ENCODE results near the gene TAOK3.
"Not testable (repeated sequence)": the region's sequence is repeated elsewhere in the genome, so short reads cannot be mapped to it uniquely, and the experiment has no call there.

The TAOK3 gene

DNA sequence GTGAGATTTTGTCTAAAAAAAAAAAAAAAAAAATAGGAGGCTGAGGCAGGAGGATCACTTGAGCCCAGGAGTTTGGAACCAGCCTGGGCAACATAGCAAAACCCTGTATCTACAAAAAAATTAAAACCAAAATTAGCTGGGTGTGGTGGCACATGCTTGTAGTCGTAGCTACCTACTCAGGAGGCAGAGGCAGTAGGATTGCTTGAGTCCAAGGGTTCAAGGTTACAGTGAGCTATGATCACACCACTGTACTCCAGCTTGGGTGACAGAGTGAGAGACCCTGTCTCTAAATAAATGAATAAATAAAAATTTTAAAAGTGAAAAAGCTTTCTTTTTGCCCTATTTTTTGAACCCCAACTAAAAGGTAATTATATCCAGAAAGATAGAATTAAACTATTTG is 123.2 kb downstream of the TAOK3 start:
- H3K36me3 ChIP-seq (ENCODE audit: control insufficient read depth, insufficient read depth, low read length): no peaks in the 10 kb centered on the region

DNA sequence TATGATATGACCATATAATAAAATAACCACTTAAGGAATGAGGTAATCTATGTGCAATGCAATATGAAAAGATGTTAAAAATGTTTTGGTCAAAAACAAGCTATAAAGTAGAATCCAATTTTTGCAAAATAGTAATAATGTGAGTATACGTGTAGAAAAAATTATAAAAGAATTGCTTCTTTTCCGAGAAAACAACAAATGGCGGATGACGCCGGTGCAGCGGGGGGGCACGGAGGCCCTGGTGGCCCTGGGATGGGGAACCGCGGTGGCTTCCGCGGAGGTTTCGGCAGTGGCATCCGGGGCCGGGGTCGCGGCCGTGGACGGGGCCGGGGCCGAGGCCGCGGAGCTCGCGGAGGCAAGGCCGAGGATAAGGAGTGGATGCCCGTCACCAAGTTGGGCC is 126.8 kb downstream of the TAOK3 start:
- H3K27ac ChIP-seq (ENCODE audit: low read depth, low read length); H3K9ac ChIP-seq (ENCODE audit: low read length): not testable (repeated sequence)

More for the DNA sequence above, 123.2 kb downstream of the TAOK3 start:
- no peaks in the 10 kb centered on the region for H3K4me1 ChIP-seq (ENCODE audit: control insufficient read depth, insufficient read depth, low read length)
- no peaks in the 10 kb centered on the region for H3K27me3 ChIP-seq (ENCODE audit: control insufficient read depth, insufficient read depth, low read length)
- H3K9ac ChIP-seq (ENCODE audit: low read length): no peak overlapping the region
- H3K9me3 ChIP-seq (ENCODE audit: control insufficient read depth, insufficient read depth, low read depth, low read length): no peaks in the 10 kb centered on the region
- no peak overlapping the region for H3K4me3 ChIP-seq (ENCODE audit: low read depth, low read length)
- H3K27ac ChIP-seq (ENCODE audit: low read depth, low read length): no peak overlapping the region

DNA sequence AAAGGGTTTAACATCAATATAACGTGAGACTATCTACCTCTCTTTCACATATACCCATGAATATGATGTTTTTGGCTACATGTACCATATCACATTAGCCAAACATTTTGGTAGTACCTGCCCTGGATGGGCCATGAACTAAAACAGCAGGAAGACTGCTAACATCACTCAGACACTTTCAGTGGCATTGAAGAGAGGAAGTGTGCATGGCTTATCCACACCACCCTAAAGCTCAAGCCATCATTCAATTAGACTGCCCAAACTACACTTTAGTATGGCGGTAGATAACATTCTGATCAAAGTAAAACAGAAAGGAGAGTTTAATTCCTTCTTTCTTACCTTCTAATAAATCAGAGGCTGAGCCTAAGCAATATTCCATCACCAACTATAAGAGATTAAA is 133.8 kb downstream of the TAOK3 start:
- no peaks in the 10 kb centered on the region for H3K4me1 ChIP-seq (ENCODE audit: control insufficient read depth, insufficient read depth, low read length)
- no peaks in the 10 kb centered on the region for H3K36me3 ChIP-seq (ENCODE audit: control insufficient read depth, insufficient read depth, low read length)
- H3K9me3 ChIP-seq (ENCODE audit: control insufficient read depth, insufficient read depth, low read depth, low read length): no peaks in the 10 kb centered on the region
- no peak overlapping the region for H3K9ac ChIP-seq (ENCODE audit: low read length)
- no peak overlapping the region for H3K4me3 ChIP-seq (ENCODE audit: low read depth, low read length)
- no peak overlapping the region for H3K27ac ChIP-seq (ENCODE audit: low read depth, low read length)
- H3K27me3 ChIP-seq (ENCODE audit: control insufficient read depth, insufficient read depth, low read length): no peaks in the 10 kb centered on the region

More for the DNA sequence above, 126.8 kb downstream of the TAOK3 start:
- H3K36me3 ChIP-seq (ENCODE audit: control insufficient read depth, insufficient read depth, low read length); H3K27me3 ChIP-seq (ENCODE audit: control insufficient read depth, insufficient read depth, low read length); H3K9me3 ChIP-seq (ENCODE audit: control insufficient read depth, insufficient read depth, low read depth, low read length); H3K4me1 ChIP-seq (ENCODE audit: control insufficient read depth, insufficient read depth, low read length); H3K4me3 ChIP-seq (ENCODE audit: low read depth, low read length): not testable (repeated sequence)

DNA sequence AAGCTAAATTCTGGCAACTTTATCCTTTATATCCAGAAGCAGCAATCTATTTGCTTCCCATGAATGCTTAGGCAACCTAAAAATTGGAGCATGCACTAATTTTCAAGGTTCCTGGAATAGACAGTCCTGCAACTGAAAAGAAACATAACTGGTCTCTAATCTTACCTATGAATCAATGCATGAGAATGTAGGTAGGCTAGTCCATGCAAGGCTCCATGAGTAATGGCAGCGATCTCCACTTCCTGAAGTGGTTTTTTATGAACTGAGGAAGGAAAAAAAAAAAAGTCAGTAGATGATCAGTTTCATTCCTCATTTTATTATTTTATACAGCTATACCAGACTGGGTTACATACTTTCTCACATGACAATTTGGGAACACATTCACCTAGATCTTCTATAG is 134.8 kb downstream of the TAOK3 start:
- Histone ChIP-seq H3K9ac (ENCODE audit: low read length) (no peak overlapping the region), H3K36me3 (ENCODE audit: control insufficient read depth, insufficient read depth, low read length) (no peaks in the 10 kb centered on the region), H3K4me3 (ENCODE audit: low read depth, low read length) (no peak overlapping the region), H3K4me1 (ENCODE audit: control insufficient read depth, insufficient read depth, low read length) (no peaks in the 10 kb centered on the region), H3K27ac (ENCODE audit: low read depth, low read length) (no peak overlapping the region), H3K27me3 (ENCODE audit: control insufficient read depth, insufficient read depth, low read length) (no peaks in the 10 kb centered on the region), H3K9me3 (ENCODE audit: control insufficient read depth, insufficient read depth, low read depth, low read length) (no peaks in the 10 kb centered on the region)

DNA sequence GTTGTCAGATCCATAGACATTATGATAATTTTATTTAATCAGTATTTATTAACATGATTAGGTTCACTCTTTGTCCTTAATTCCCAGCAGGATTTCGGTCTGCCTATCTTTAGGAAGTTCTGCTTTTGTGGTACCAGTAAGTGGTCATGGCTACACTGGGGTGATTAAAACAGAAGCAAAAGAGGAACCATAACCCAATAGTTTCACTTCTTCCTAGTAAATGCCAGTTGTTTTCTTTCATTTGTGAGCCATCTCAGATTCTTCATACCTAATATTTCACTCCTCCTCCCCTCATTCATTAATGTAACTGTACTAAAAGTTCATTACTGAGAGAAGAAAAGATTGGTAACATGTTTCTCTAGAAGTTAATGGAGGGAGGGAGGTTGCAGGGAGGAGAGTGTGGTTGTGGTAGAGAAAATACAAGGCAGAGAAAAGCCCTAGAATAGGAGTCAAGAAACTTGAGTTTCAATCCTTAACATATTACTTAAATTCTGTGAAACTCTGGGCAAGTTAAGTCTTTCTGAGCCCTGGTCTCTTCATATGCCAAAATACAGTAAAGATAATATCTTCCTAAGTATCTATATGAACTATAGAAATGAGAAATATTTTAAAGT is 135.5 kb downstream of the TAOK3 start:
- Histone ChIP-seq H3K36me3 (ENCODE audit: control insufficient read depth, insufficient read depth, low read length) (no peaks in the 10 kb centered on the region), H3K27ac (ENCODE audit: low read depth, low read length) (no peak overlapping the region), H3K4me3 (ENCODE audit: low read depth, low read length) (no peak overlapping the region), H3K27me3 (ENCODE audit: control insufficient read depth, insufficient read depth, low read length) (no peaks in the 10 kb centered on the region), H3K9me3 (ENCODE audit: control insufficient read depth, insufficient read depth, low read depth, low read length) (no peaks in the 10 kb centered on the region), H3K4me1 (ENCODE audit: control insufficient read depth, insufficient read depth, low read length) (no peaks in the 10 kb centered on the region), H3K9ac (ENCODE audit: low read length) (no peak overlapping the region)

DNA sequence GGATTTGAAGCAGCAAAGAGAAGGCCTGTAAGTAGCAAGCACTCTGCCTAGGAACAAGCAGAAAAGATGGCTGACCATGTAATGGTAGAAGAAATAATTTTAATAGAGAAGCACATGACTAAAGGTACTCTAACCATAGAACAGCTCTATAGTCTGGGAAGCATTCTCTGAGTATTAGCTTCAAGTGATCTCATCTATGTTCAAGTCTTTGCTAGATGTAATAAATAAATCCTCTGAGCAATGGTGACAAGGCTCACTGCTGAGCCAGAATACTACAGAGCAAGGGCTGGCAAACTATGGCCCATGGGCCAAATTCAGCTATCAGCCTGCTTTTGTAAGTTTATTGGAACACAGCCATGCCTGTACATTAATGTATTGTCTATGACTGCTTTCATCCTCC is 152.0 kb downstream of the TAOK3 start:
- Histone ChIP-seq H3K36me3 (ENCODE audit: control insufficient read depth, insufficient read depth, low read length) (no peaks in the 10 kb centered on the region), H3K27ac (ENCODE audit: low read depth, low read length) (no peak overlapping the region), H3K9me3 (ENCODE audit: control insufficient read depth, insufficient read depth, low read depth, low read length) (no peaks in the 10 kb centered on the region), H3K4me3 (ENCODE audit: low read depth, low read length) (no peak overlapping the region), H3K4me1 (ENCODE audit: control insufficient read depth, insufficient read depth, low read length) (0 out of 2 replicates have a peak, but pooled peaks cover 3% of the 10 kb centered on the region), H3K27me3 (ENCODE audit: control insufficient read depth, insufficient read depth, low read length) (no peaks in the 10 kb centered on the region), H3K9ac (ENCODE audit: low read length) (no peak overlapping the region)

DNA sequence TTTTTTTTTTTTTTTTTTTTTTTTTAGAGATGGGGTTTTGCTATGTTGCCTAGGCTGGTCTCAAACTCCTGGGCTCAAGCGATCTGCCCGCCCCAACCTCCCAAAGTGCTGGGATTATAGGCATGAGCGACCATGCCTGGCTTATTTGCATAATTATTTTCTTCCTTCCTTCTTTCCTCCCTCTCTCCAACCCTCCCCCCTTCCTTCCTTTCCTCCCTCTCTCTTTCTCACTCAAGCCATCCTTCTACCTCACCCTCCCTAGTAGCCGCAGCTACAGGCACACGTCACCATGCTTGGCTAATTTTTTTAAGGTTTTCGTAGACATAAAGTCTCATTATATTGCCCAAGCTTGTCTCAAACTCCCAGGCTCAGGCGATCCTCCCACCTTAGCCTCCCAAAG is 152.9 kb downstream of the TAOK3 start:
- Histone ChIP-seq H3K4me1 (ENCODE audit: control insufficient read depth, insufficient read depth, low read length) (0 out of 2 replicates have a peak, but pooled peaks cover 3% of the 10 kb centered on the region), H3K4me3 (ENCODE audit: low read depth, low read length) (no peak overlapping the region), H3K27ac (ENCODE audit: low read depth, low read length) (no peak overlapping the region), H3K36me3 (ENCODE audit: control insufficient read depth, insufficient read depth, low read length) (no peaks in the 10 kb centered on the region), H3K27me3 (ENCODE audit: control insufficient read depth, insufficient read depth, low read length) (no peaks in the 10 kb centered on the region), H3K9me3 (ENCODE audit: control insufficient read depth, insufficient read depth, low read depth, low read length) (no peaks in the 10 kb centered on the region), H3K9ac (ENCODE audit: low read length) (no peak overlapping the region)

DNA sequence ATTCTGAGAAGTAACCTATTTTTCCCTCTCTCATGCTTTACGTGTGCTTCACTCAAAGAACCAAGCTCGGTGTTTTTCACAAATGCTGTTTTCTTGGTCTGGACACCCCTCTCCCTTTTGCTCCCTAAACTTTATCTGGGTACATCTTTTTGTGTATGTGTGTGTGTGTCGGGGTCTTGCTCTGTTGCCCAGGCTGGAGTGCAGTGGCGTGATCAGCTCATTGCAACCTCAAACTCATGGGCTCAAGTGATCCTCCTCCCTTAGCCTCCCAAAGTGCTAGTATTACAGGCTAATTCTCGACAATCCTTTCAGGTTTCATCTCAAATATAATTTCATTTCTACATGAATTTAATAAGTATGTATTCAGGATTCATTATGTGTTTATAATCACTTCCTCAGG is 153.6 kb downstream of the TAOK3 start:
- H3K36me3 ChIP-seq (ENCODE audit: control insufficient read depth, insufficient read depth, low read length): no peaks in the 10 kb centered on the region
- no peak overlapping the region for H3K9ac ChIP-seq (ENCODE audit: low read length)
- no peaks in the 10 kb centered on the region for H3K9me3 ChIP-seq (ENCODE audit: control insufficient read depth, insufficient read depth, low read depth, low read length)
- H3K27ac ChIP-seq (ENCODE audit: low read depth, low read length): no peak overlapping the region
- no peak overlapping the region for H3K4me3 ChIP-seq (ENCODE audit: low read depth, low read length)
- no peaks in the 10 kb centered on the region for H3K27me3 ChIP-seq (ENCODE audit: control insufficient read depth, insufficient read depth, low read length)
- 0 out of 2 replicates have a peak, but pooled peaks cover 3% of the 10 kb centered on the region for H3K4me1 ChIP-seq (ENCODE audit: control insufficient read depth, insufficient read depth, low read length)

DNA sequence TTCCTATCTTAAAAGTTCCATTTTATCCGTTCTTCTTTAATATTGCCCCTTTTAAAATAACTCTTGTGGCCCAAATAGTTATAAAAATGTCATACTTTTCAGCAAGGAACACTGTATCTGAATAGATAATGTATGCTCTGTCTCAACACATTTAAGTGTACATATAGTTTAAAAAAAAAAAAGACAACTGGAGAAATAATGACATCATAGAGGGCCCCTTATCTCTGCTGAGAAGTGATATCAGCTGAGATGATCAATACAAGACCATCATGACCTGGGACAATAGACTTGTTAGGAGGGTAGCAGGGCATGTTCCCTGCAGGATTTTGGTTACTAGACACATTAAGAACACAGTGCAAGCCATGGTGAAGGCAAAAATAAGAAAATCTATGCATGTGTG is 159.3 kb downstream of the TAOK3 start:
- Histone ChIP-seq H3K9ac (ENCODE audit: low read length) (no peak overlapping the region), H3K27me3 (ENCODE audit: control insufficient read depth, insufficient read depth, low read length) (no peaks in the 10 kb centered on the region), H3K36me3 (ENCODE audit: control insufficient read depth, insufficient read depth, low read length) (no peaks in the 10 kb centered on the region), H3K27ac (ENCODE audit: low read depth, low read length) (no peak overlapping the region), H3K9me3 (ENCODE audit: control insufficient read depth, insufficient read depth, low read depth, low read length) (no peaks in the 10 kb centered on the region), H3K4me1 (ENCODE audit: control insufficient read depth, insufficient read depth, low read length) (no peaks in the 10 kb centered on the region), H3K4me3 (ENCODE audit: low read depth, low read length) (no peak overlapping the region)

DNA sequence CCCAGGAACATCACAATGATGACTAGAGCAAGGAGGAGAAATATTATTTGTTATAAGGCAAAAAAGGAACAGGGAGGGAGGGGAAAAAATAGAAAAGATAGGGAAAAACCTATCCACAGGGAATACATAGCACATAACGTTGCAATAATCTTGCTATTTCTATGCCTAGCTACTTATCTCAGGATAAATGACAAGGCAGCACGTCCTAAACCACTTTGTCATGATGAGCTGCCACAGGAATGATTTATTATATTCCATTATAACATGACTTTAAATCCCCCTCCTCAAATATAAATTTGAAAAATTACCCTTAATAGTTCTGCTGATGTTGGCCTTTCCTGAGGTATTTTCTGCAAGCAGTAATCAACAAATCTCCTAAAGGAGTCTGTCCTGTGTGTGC is 160.1 kb downstream of the TAOK3 start:
- H3K9ac ChIP-seq (ENCODE audit: low read length): no peak overlapping the region
- H3K9me3 ChIP-seq (ENCODE audit: control insufficient read depth, insufficient read depth, low read depth, low read length): no peaks in the 10 kb centered on the region
- no peak overlapping the region for H3K4me3 ChIP-seq (ENCODE audit: low read depth, low read length)
- H3K4me1 ChIP-seq (ENCODE audit: control insufficient read depth, insufficient read depth, low read length): no peaks in the 10 kb centered on the region
- H3K27ac ChIP-seq (ENCODE audit: low read depth, low read length): no peak overlapping the region
- H3K27me3 ChIP-seq (ENCODE audit: control insufficient read depth, insufficient read depth, low read length): no peaks in the 10 kb centered on the region
- no peaks in the 10 kb centered on the region for H3K36me3 ChIP-seq (ENCODE audit: control insufficient read depth, insufficient read depth, low read length)

DNA sequence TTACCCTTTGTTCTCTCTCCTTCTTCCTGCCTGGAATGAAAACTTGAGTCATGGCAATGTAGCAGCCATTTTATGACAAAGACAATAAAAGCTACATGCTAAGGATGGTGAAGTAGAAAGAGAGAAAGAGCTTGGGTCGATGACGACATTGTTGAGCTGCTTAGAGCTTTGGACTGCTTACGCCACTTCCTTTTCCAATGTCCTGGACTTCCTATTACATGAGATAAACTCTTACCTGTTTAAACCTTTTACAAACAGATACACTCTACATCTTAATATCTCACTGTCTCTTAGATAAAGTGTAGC is 166.6 kb downstream of the TAOK3 start:
- Histone ChIP-seq H3K9me3 (ENCODE audit: control insufficient read depth, insufficient read depth, low read depth, low read length) (no peaks in the 10 kb centered on the region), H3K4me3 (ENCODE audit: low read depth, low read length) (no peak overlapping the region), H3K9ac (ENCODE audit: low read length) (no peak overlapping the region), H3K27ac (ENCODE audit: low read depth, low read length) (no peak overlapping the region), H3K36me3 (ENCODE audit: control insufficient read depth, insufficient read depth, low read length) (no peaks in the 10 kb centered on the region), H3K27me3 (ENCODE audit: control insufficient read depth, insufficient read depth, low read length) (no peaks in the 10 kb centered on the region), H3K4me1 (ENCODE audit: control insufficient read depth, insufficient read depth, low read length) (no peaks in the 10 kb centered on the region)

DNA sequence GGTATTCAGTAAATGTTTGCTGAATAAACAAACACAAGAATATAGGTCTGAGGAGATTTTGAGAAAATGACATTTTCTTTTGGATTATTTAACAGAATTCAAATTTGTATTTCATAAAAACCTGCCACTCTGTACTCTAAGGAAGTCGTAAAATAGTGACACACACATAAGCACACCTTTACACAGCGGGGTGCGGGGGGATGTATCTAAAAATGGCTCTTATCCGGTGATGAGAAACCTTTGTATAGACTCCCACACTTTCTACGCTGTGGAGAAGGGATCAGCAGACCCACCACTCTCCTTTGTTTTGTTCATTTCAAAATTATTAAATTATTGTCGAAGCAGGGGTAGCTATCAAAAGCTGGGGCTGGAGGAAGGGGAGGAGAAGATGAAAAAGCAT is 178.7 kb downstream of the TAOK3 start:
- H3K27me3 ChIP-seq (ENCODE audit: control insufficient read depth, insufficient read depth, low read length): no peaks in the 10 kb centered on the region
- peaks cover 11% of the 10 kb centered on the region for H3K4me1 ChIP-seq (ENCODE audit: control insufficient read depth, insufficient read depth, low read length)
- no peak overlapping the region for H3K27ac ChIP-seq (ENCODE audit: low read depth, low read length)
- H3K9me3 ChIP-seq (ENCODE audit: control insufficient read depth, insufficient read depth, low read depth, low read length): no peaks in the 10 kb centered on the region
- no peak overlapping the region for H3K4me3 ChIP-seq (ENCODE audit: low read depth, low read length)
- H3K9ac ChIP-seq (ENCODE audit: low read length): no peak overlapping the region
- H3K36me3 ChIP-seq (ENCODE audit: control insufficient read depth, insufficient read depth, low read length): peaks cover 3% of the 10 kb centered on the region; the same call in 1 of the 2 replicates

Data from HUES6 (cell line).